HepG2 (cell line): ENCODE results near the gene TGFB2. TPM values are rescaled to one million over a fixed set of nuclear protein-coding genes. Genes with fewer than 3 reads are reported as not detected.

Experiments
- ARID5B ChIP-seq: IDR thresholded peaks from 2 replicates; pipeline ENCODE4 v1.4.0; 2020; ENCODE audit warnings: mild to moderate bottlenecking, missing genetic modification reagents
- ARNT ChIP-seq: fragments of 450-650 bp; IDR thresholded peaks from 2 replicates; pipeline ENCODE4 v1.6.1; 2017
- ETS1 ChIP-seq: sonication (generic); formaldehyde crosslinking; IDR thresholded peaks from 2 replicates; pipeline ENCODE4 v1.4.0; 2020; ENCODE audit warnings: missing genetic modification reagents
- GATAD2A ChIP-seq: IDR thresholded peaks from 2 replicates; pipeline ENCODE4 v1.6.1; 2016
- GFI1 ChIP-seq: sonication (generic); formaldehyde crosslinking; IDR thresholded peaks from 2 replicates; pipeline ENCODE4 v1.5.0; 2020; ENCODE audit warnings: missing genetic modification reagents, mild to moderate bottlenecking, borderline replicate concordance
- HHEX ChIP-seq: IDR thresholded peaks from 2 replicates; pipeline ENCODE4 v1.6.1; 2016; ENCODE audit warnings: control low read depth
- HMG20A ChIP-seq: IDR thresholded peaks from 2 replicates; pipeline ENCODE4 v1.6.1; 2016; ENCODE audit warnings: borderline replicate concordance
- HNF4A ChIP-seq: sonication (generic); formaldehyde crosslinking; IDR thresholded peaks from 2 replicates; pipeline ENCODE4 v1.4.0; 2020; ENCODE audit warnings: missing genetic modification reagents
- LBX2 ChIP-seq: sonication (generic); formaldehyde crosslinking; IDR thresholded peaks from 2 replicates; pipeline ENCODE4 v1.5.0; 2020; ENCODE audit warnings: missing genetic modification reagents, mild to moderate bottlenecking, borderline replicate concordance
- NCOA2 ChIP-seq: sonication (generic); formaldehyde crosslinking; IDR thresholded peaks from 2 replicates; pipeline ENCODE4 v1.8.0; 2022; ENCODE audit warnings: inconsistent platforms
- NKX3-1 ChIP-seq: sonication (generic); formaldehyde crosslinking; IDR thresholded peaks from 2 replicates; pipeline ENCODE4 v1.5.0; 2020; ENCODE audit warnings: missing genetic modification reagents
- PITX1 ChIP-seq: sonication (generic); formaldehyde crosslinking; IDR thresholded peaks from 2 replicates; pipeline ENCODE4 v1.5.1; 2020; ENCODE audit warnings: mild to moderate bottlenecking, missing genetic modification reagents
- RERE ChIP-seq: IDR thresholded peaks from 2 replicates; pipeline ENCODE4 v1.6.1; 2016; ENCODE audit warnings: low read depth, missing genetic modification reagents, missing compliant biosample characterization
- REXO4 ChIP-seq: sonication (generic); formaldehyde crosslinking; IDR thresholded peaks from 2 replicates; pipeline ENCODE4 v1.8.0; 2022; ENCODE audit warnings: missing genetic modification reagents, mild to moderate bottlenecking, borderline replicate concordance
- STAT5B ChIP-seq: sonication (generic); formaldehyde crosslinking; IDR thresholded peaks from 2 replicates; pipeline ENCODE4 v1.4.0; 2020; ENCODE audit warnings: missing genetic modification reagents
- ZXDC ChIP-seq: sonication (generic); formaldehyde crosslinking; IDR thresholded peaks from 2 replicates; pipeline ENCODE4 v1.5.0; 2020; ENCODE audit warnings: mild to moderate bottlenecking, missing genetic modification reagents
- polyA plus RNA-seq, 8 experiments: library from polyadenylated mRNA; depleted of rRNA in 3 of 8; stranded (reverse) in 7 of 8; unstranded in 1 of 8; fragments of >200 nt; fragmentation: Illumina TruSeq in 4 of 8; extraction: Trizol in 4 of 8; gene quantifications; 2 replicates each; pipeline versions ENCODE4 v1.2.1 to v1.2.3, GENCODE V29; 2011 to 2016; ENCODE audit warnings: low read depth in 4 of 8, missing spikeins in 1 of 8, mixed read lengths in 1 of 8; ENCODE audit not compliant: insufficient read depth in 1 of 8
- total RNA-seq, 5 experiments: library from RNA; depleted of rRNA; stranded (reverse); fragments of >200 nt; fragmentation: Illumina TruSeq; extraction: Trizol; gene quantifications; 2 replicates each; pipeline ENCODE4 v1.2.3, GENCODE V29; 2016; ENCODE audit warnings: low read depth in 1 of 5

TGFB2 gene
- total and polyA plus RNA-seq, 2 of the 13 experiments (the other 11 are each of a cell fraction or from before 2014, with no cell fraction given): 0.07 TPM; not detected in 1

- TF ChIP-seq RERE (CRISPR knock-in tag) (peak; percentile 67; the same call in 1 of the 2 replicates), HHEX (CRISPR knock-in tag) (peak; percentile 80; the same call in 1 of the 2 replicates), HNF4A (CRISPR knock-in tag) (peak; percentile 52), LBX2 (CRISPR knock-in tag) (no peak), PITX1 (CRISPR knock-in tag) (peak; percentile 61), NKX3-1 (CRISPR knock-in tag) (0 out of 2 replicates have a peak, but pooled peaks have one; percentile 36), ETS1 (no peak), GATAD2A (CRISPR knock-in tag) (peak; percentile 79), ARID5B (CRISPR knock-in tag) (peak; percentile 81), ZXDC (CRISPR knock-in tag) (no peak), NCOA2 (CRISPR knock-in tag) (peak; percentile 78), ARNT (no peak), STAT5B (CRISPR knock-in tag) (no peak), GFI1 (CRISPR knock-in tag) (peak; percentile 85), HMG20A (CRISPR knock-in tag) (0 out of 2 replicates have a peak, but pooled peaks have one; percentile 43), REXO4 (CRISPR knock-in tag) (no peak)
Observed at GRCh38 chr1:218401998-218402785, 57.1 kb downstream of the TGFB2 start (continued).
